Retinal pigment epithelial cell (primary cell): ENCODE data around the gene HOXC10.

ENCODE experiments used
- DNase-seq: peaks from one replicate; pipeline ENCODE4 v3.0.0-alpha.2; 2010; ENCODE audit warnings: low read depth
- H3K4me3 ChIP-seq: 2 replicates; pipeline ENCODE4 v1.5.1; 2011; ENCODE audit warnings: mild to moderate bottlenecking, low read length, control low read depth, moderate library complexity
- TF ChIP-seq, protein P1 (sequence below): conservative IDR thresholded peaks from 2 replicates; pipeline ENCODE4 v1.5.1; 2011; ENCODE audit warnings: low read depth, low read length, control low read depth, inconsistent platforms

The HOXC10 gene

GRCh38 chr12:53961025-53961761 lies 23.8 kb upstream of the HOXC10 start:
- no peak for DNase-seq
- TF ChIP-seq, protein P1, sequence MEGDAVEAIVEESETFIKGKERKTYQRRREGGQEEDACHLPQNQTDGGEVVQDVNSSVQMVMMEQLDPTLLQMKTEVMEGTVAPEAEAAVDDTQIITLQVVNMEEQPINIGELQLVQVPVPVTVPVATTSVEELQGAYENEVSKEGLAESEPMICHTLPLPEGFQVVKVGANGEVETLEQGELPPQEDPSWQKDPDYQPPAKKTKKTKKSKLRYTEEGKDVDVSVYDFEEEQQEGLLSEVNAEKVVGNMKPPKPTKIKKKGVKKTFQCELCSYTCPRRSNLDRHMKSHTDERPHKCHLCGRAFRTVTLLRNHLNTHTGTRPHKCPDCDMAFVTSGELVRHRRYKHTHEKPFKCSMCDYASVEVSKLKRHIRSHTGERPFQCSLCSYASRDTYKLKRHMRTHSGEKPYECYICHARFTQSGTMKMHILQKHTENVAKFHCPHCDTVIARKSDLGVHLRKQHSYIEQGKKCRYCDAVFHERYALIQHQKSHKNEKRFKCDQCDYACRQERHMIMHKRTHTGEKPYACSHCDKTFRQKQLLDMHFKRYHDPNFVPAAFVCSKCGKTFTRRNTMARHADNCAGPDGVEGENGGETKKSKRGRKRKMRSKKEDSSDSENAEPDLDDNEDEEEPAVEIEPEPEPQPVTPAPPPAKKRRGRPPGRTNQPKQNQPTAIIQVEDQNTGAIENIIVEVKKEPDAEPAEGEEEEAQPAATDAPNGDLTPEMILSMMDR: no peak
- H3K4me3 ChIP-seq: no peak overlapping the region

- no peak overlapping the region for H3K4me3 ChIP-seq
- DNase-seq: no peak
- TF ChIP-seq, protein P1: no peak
Observed at GRCh38 chr12:53963005-53963404, 21.9 kb upstream of the HOXC10 start.

DNA sequence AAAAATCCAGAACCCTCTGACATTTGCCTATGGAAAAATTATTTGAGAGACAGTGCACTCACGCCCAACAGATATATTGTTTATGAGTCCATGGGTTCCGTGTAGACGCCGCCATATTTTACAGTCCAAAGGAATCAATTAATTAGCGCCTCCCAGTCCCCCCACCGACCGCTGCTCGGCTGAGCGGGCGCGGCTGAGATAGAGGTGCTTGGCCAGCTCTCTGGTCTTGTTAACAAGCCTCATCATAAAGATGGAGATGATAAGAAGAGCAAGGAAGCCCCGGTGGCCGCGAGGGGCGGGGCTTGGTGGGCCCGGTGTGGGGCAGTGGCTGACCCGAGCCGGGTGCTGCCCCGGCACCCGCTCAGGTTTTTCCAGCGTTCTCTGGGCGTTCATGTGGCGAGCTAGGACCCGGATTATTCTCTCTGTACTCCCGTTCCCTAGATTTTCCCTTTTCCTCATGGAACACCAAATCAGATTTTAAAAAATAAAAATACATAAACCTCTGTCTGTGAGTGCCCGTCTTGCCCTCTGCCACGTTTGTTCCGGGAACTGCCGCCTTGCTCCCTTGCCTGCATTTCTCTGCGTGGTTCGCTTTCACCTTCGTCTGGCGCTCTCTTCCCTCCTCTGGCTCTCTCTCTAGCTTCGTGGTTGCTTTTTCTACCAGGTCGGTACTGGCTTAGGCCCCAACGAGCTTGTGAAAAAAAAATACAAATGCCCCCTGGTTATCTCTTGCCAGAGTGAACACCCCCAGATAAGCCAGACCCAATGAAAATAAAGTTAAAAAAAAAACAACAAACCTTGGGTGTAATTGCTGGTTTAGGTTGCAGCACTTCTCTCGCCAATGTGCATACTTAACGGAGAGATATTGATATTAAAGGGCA lies 21.3 kb upstream of the HOXC10 start:
- H3K4me3 ChIP-seq: no peak overlapping the region
- no peak for DNase-seq
- TF ChIP-seq, protein P1: no peak

- no peak for DNase-seq
- TF ChIP-seq, protein P1: no peak
- H3K4me3 ChIP-seq: no peak overlapping the region
Observed at GRCh38 chr12:53964315-53964713, 20.6 kb upstream of the HOXC10 start.

DNA sequence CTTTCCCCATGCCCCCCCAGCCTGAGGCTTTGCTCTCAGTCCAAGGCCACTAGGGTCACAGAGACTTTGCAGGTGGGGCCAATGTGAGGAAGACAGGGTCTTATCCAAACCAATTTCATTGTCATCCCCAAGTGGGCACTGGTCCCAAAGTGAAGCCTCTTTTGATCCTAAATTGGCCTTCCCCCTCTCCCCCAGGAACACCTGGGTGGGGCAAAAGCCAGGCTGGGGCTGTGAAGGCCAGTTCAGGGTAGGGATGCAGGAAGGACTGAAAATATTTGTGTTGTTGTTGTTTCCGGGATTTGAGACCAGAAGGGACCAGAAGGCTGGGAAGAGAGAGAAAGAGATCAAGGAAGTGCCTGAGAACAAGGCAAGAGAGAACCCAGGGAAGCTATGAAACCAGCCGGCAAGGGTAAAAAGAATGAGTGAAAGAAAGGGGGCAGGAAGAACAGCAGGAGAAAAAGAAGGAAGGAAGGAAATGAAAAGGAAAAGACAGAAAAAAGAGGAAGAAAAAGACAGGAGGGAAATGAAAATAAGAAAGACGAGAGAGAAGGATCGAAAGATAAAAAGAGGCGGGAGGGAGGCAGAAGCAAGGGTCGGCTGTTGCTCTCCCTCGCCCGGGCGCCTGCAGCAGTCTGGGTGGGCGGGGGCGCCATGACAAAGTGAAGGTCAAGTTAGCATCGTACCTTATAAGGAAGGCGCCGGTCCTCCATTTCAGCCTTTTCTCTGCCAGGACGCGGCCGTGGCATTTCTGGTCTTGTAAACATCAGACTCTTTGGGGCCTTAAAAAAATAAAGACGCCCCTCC lies 19.5 kb upstream of the HOXC10 start:
- TF ChIP-seq, protein P1: no peak
- DNase-seq: no peak
- no peak overlapping the region for H3K4me3 ChIP-seq

DNA sequence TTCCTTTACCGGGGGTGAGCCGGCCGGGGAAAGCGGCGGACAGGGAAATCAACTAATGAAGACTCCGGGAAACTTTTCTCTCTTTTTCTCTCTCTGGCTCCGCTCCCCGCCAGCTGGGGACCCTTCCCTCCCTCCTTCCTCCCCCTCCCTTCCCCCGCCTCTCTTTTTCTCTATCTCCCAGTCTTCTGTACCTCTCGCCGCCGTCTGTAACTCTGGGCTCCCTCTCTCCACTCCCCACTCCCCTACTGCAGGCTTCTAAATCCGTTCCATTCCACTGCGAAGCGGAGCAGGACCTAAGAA lies 18.9 kb upstream of the HOXC10 start:
- DNase-seq: no peak
- H3K4me3 ChIP-seq: no peak overlapping the region
- TF ChIP-seq, protein P1: no peak
